DOHH2 (cell line): ENCODE data around the gene COL23A1.

Experiments used
- H3F3A ChIP-seq: fragments of 200-600 bp; sonication (generic), shearing (Covaris generic); 2 replicates; pipeline ENCODE4 v1.6.0; 2016; ENCODE audit warnings: antibody characterized with exemption, mild to moderate bottlenecking; ENCODE audit not compliant: control insufficient read depth, insufficient read depth
- H3K27ac ChIP-seq: fragments of 200-600 bp; sonication (generic); 2 replicates; pipeline ENCODE4 v1.5.1; 2014; ENCODE audit warnings: low read depth, mild to moderate bottlenecking, low read length, moderate library complexity
- H3K27me3 ChIP-seq: fragments of 200-600 bp; sonication (generic); 2 replicates; pipeline ENCODE4 v1.6.1; 2014; ENCODE audit warnings: mild to moderate bottlenecking, low read length, mixed read lengths; ENCODE audit not compliant: control insufficient read depth
- H3K36me3 ChIP-seq: fragments of 200-600 bp; sonication (generic); 2 replicates; pipeline ENCODE4 v1.6.1; 2014; ENCODE audit warnings: mild to moderate bottlenecking, low read length, moderate library complexity, mixed read lengths; ENCODE audit not compliant: control insufficient read depth
- H3K4me1 ChIP-seq: fragments of 200-600 bp; sonication (generic); 2 replicates; pipeline ENCODE4 v1.6.1; 2014; ENCODE audit warnings: mild to moderate bottlenecking, low read length, mixed read lengths; ENCODE audit not compliant: control insufficient read depth
- H3K4me2 ChIP-seq: fragments of 200-600 bp; sonication (generic); 2 replicates; pipeline ENCODE4 v1.6.0; 2014; ENCODE audit warnings: mild to moderate bottlenecking, low read length, moderate library complexity
- H3K4me3 ChIP-seq: fragments of 200-600 bp; sonication (generic); 2 replicates; pipeline ENCODE4 v1.5.1; 2014; ENCODE audit warnings: mild to moderate bottlenecking, low read length, mixed read lengths
- H3K79me2 ChIP-seq: fragments of 200-600 bp; sonication (generic); 2 replicates; pipeline ENCODE4 v1.6.1; 2014; ENCODE audit warnings: mild to moderate bottlenecking, low read length, mixed read lengths; ENCODE audit not compliant: control insufficient read depth
- H3K9me2 ChIP-seq: fragments of 200-600 bp; sonication (generic); replicated peaks from 2 replicates; pipeline ENCODE4 v1.6.1; 2014; ENCODE audit warnings: mild to moderate bottlenecking, low read length, mixed read lengths; ENCODE audit not compliant: control insufficient read depth
- H3K9me3 ChIP-seq: fragments of 200-600 bp; sonication (generic); 2 replicates; pipeline ENCODE4 v1.6.1; 2014; ENCODE audit warnings: antibody characterized with exemption, low read length, mixed read lengths; ENCODE audit not compliant: control insufficient read depth, insufficient read depth
- H4K20me1 ChIP-seq: fragments of 200-600 bp; sonication (generic); 2 replicates; pipeline ENCODE4 v1.6.0; 2014; ENCODE audit warnings: low read depth, mild to moderate bottlenecking, antibody characterized with exemption, low read length, moderate library complexity; ENCODE audit not compliant: control insufficient read depth, insufficient read depth
- EZH2phosphoT487 ChIP-seq: fragments of 200-600 bp; sonication (generic); IDR thresholded peaks from 2 replicates; pipeline ENCODE4 v1.6.1; 2017; ENCODE audit warnings: borderline replicate concordance, mild to moderate bottlenecking, antibody characterized with exemption, low read length, moderate library complexity, mixed read lengths
- TF ChIP-seq, protein P1 (sequence below): fragments of 200-600 bp; sonication (generic); IDR thresholded peaks from one replicate; pipeline ENCODE4 v1.5.1; 2014; ENCODE audit warnings: antibody characterized with exemption, mild to moderate bottlenecking, low read depth, low read length; ENCODE audit not compliant: poor library complexity, severe bottlenecking

COL23A1 gene

DNA sequence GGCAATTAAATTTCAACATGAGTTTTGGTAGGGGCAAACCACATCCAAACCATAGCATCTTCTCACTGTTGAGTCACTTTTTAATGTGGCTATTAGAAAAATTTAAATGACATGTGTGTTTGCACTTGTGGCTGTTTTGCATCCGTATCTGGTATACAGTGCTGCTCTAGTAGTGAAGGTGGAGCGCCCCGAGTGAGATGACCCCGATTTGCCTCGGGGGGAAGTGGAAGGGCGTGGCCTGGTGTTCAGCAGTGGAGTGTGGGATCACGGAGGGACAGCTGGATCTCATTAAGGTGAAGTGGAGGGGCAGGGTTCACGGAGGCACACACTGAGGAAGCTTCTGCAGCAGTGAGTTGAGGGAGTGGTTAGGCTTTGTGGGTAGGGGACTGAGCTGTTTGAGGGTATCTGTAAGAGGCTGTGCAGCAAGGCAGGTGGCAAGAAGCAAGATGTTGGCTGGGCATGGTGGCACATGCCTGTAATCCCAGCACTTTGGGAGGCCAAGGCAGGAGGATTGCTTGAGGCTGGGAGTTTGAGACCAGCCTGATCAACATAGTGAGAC lies 396.9 kb downstream of the COL23A1 start:
- no peaks in the 10 kb centered on the region for H3F3A ChIP-seq
- no peaks in the 10 kb centered on the region for H3K36me3 ChIP-seq
- H3K27ac ChIP-seq: no peak overlapping the region
- H3K9me2 ChIP-seq: no peaks in the 10 kb centered on the region
- H3K4me1 ChIP-seq: peaks cover 4% of the 10 kb centered on the region; the same call in 1 of the 2 replicates
- H3K4me2 ChIP-seq: no peak overlapping the region
- H3K79me2 ChIP-seq: no peaks in the 10 kb centered on the region
- TF ChIP-seq, protein P1, sequence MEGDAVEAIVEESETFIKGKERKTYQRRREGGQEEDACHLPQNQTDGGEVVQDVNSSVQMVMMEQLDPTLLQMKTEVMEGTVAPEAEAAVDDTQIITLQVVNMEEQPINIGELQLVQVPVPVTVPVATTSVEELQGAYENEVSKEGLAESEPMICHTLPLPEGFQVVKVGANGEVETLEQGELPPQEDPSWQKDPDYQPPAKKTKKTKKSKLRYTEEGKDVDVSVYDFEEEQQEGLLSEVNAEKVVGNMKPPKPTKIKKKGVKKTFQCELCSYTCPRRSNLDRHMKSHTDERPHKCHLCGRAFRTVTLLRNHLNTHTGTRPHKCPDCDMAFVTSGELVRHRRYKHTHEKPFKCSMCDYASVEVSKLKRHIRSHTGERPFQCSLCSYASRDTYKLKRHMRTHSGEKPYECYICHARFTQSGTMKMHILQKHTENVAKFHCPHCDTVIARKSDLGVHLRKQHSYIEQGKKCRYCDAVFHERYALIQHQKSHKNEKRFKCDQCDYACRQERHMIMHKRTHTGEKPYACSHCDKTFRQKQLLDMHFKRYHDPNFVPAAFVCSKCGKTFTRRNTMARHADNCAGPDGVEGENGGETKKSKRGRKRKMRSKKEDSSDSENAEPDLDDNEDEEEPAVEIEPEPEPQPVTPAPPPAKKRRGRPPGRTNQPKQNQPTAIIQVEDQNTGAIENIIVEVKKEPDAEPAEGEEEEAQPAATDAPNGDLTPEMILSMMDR: no peak
- no peak for TF ChIP-seq EZH2phosphoT487
- no peaks in the 10 kb centered on the region for H3K9me3 ChIP-seq
- no peak overlapping the region for H3K4me3 ChIP-seq
- no peaks in the 10 kb centered on the region for H4K20me1 ChIP-seq
- peaks cover 31% of the 10 kb centered on the region for H3K27me3 ChIP-seq

DNA sequence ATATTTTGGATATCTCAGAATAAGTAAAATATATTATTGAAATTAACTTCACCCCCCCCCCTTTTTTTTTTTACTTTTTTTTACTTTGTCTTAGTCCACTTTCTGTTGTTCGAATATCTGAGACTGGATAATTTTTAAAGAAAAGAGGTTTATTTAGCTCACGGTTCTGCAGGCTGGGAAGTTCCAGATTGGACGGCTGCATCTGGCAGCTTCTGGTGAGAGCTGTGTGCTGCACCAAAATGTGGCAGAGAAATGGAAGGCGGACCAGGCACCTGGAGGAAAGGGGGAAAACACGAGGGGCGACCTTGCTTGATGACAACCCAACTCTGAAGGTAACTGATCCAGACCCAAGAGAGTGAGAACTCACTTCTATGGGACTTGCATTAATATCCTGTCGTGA lies 397.4 kb downstream of the COL23A1 start:
- no peaks in the 10 kb centered on the region for H3K36me3 ChIP-seq
- no peaks in the 10 kb centered on the region for H3F3A ChIP-seq
- no peaks in the 10 kb centered on the region for H3K9me3 ChIP-seq
- no peaks in the 10 kb centered on the region for H4K20me1 ChIP-seq
- no peak overlapping the region for H3K27ac ChIP-seq
- no peaks in the 10 kb centered on the region for H3K9me2 ChIP-seq
- H3K4me3 ChIP-seq: no peak overlapping the region
- TF ChIP-seq, protein P1: no peak
- TF ChIP-seq EZH2phosphoT487: no peak
- H3K27me3 ChIP-seq: peaks cover 31% of the 10 kb centered on the region
- H3K79me2 ChIP-seq: no peaks in the 10 kb centered on the region
- H3K4me1 ChIP-seq: peaks cover 4% of the 10 kb centered on the region; the same call in 1 of the 2 replicates
- no peak overlapping the region for H3K4me2 ChIP-seq

DNA sequence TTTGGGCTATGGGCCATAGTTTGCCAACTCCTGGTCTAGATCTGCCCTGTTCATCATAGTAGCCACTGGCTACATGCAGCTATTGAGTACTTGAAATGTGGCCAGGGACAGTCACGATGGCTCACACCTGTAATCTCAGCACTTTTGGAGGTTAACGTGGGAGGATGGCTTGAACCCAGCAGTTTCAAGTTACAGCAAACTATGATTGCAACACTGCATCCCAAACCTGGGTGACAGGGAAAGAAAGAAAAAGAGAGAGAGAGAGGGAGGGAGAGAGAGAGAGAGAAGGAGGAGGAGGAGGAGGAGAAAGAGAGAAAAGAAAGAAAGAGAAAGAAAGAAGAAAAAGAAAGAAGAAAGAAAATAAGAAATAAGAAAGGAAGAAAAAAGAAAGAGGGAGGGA lies 397.9 kb downstream of the COL23A1 start:
- Histone ChIP-seq H3K4me1 (peaks cover 4% of the 10 kb centered on the region; the same call in 1 of the 2 replicates), H3K9me2 (no peaks in the 10 kb centered on the region), H3K4me3 (no peak overlapping the region), H3K36me3 (no peaks in the 10 kb centered on the region), H3K27me3 (peaks cover 31% of the 10 kb centered on the region), H3K9me3 (no peaks in the 10 kb centered on the region), H3K27ac (no peak overlapping the region), H4K20me1 (no peaks in the 10 kb centered on the region), H3F3A (no peaks in the 10 kb centered on the region), H3K4me2 (no peak overlapping the region), H3K79me2 (no peaks in the 10 kb centered on the region)
- no peak for TF ChIP-seq EZH2phosphoT487
- TF ChIP-seq, protein P1: no peak
